ENCODE measurements around the gene LMNB1.

DNA sequence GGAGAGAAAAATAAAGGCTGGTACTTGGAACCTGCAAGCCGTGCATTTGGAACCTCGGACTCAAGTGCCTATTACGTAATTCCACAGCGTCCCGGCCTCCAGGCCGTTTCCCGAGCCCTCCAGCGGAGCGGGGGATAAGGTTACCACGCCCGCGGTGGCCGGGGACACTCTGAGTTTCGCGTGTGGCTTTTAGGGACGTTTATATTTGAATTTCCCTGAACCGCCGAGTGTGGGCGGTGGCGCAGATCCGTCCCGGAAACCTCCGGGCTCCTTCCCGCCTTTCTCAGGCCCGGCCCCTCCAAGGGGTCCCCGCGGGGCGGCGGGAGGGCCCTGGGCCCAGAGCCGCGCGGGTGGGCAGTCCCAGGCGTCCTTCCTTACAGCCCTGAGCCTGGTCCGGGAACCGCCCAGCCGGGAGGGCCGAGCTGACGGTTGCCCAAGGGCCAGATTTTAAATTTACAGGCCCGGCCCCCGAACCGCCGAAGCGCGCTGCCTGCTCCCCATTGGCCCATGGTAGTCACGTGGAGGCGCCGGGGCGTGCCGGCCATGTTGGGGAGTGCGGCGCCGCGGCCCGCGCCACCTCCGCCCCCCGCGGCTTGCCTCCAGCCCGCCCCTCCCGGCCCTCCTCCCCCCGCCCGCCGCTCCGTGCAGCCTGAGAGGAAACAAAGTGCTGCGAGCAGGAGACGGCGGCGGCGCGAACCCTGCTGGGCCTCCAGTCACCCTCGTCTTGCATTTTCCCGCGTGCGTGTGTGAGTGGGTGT is at the start of gene LMNB1:
- TF ChIP-seq, protein P1, sequence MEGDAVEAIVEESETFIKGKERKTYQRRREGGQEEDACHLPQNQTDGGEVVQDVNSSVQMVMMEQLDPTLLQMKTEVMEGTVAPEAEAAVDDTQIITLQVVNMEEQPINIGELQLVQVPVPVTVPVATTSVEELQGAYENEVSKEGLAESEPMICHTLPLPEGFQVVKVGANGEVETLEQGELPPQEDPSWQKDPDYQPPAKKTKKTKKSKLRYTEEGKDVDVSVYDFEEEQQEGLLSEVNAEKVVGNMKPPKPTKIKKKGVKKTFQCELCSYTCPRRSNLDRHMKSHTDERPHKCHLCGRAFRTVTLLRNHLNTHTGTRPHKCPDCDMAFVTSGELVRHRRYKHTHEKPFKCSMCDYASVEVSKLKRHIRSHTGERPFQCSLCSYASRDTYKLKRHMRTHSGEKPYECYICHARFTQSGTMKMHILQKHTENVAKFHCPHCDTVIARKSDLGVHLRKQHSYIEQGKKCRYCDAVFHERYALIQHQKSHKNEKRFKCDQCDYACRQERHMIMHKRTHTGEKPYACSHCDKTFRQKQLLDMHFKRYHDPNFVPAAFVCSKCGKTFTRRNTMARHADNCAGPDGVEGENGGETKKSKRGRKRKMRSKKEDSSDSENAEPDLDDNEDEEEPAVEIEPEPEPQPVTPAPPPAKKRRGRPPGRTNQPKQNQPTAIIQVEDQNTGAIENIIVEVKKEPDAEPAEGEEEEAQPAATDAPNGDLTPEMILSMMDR (IDR thresholded peaks at IDR 0.05) = peak in 4 of 7 experiments; percentile 25 to 35 (median 32)
- TF ChIP-seq POLR2A (IDR thresholded peaks at IDR 0.05) = peak; percentile 29 to 73 (median 64)
